Adrenal gland (tissue), 12 donors: Measurements from ENCODE around the gene RPS15. TPM values are rescaled to one million over a fixed set of nuclear protein-coding genes. Genes with fewer than 3 reads are reported as not detected.
"Not testable (repeated sequence)": the region's sequence is repeated elsewhere in the genome, so short reads cannot be mapped to it uniquely, and the experiment has no call there.

Experiments used
- DNase-seq, 7 donors: peaks; one replicate each; pipeline ENCODE4 v3.0.0-alpha.2; 2019 to 2020
- H3K27ac ChIP-seq, 5 donors: fragments of 200-600 bp; sonication (generic) in 4 of 5; 1 replicate in 3 of 5; 2 replicates in 2 of 5; pipeline versions ENCODE4 v1.5.1 to v1.8.0; 2016 to 2020; ENCODE audit warnings: mild to moderate bottlenecking in 1 of 5
- H3K27me3 ChIP-seq: fragments of 200-600 bp; 2 replicates; pipeline ENCODE4 v1.8.0; 2021
- H3K36me3 ChIP-seq, 2 donors: fragments of 200-600 bp; replicated peaks in 1 of 2; 1 replicate in 1 of 2; 2 replicates in 1 of 2; pipeline versions ENCODE4 v1.5.1 to v1.8.0; 2018 to 2022
- H3K4me1 ChIP-seq, 2 donors: fragments of 200-600 bp; replicated peaks in 1 of 2; 1 replicate in 1 of 2; 2 replicates in 1 of 2; pipeline versions ENCODE4 v1.5.1 to v1.8.0; 2018 to 2021
- H3K4me3 ChIP-seq, 4 donors: fragments of 200-600 bp; sonication (generic) in 3 of 4; one replicate each; pipeline ENCODE4 v1.5.1; 2016 to 2018
- H3K9me3 ChIP-seq, 3 donors: fragments of 200-600 bp; sonication (generic) in 1 of 3; replicated peaks in 1 of 3; 1 replicate in 2 of 3; 2 replicates in 1 of 3; pipeline versions ENCODE4 v1.5.1 to v1.8.0; 2016 to 2021
- CTCF ChIP-seq, 6 experiments: fragments of 450-650 bp in 4 of 6; fragments of 200-600 bp in 2 of 6; sonication (generic) in 1 of 6; IDR thresholded peaks; 1 replicate in 5 of 6; 2 replicates in 1 of 6; pipeline versions ENCODE4 v1.5.1 to v1.8.0; 2016 to 2021; ENCODE audit warnings: antibody characterized with exemption in 6 of 6, mild to moderate bottlenecking in 2 of 6, moderate library complexity in 1 of 6
- POLR2A ChIP-seq, 2 donors: fragments of 450-650 bp; IDR thresholded peaks; one replicate each; pipeline ENCODE4 v1.6.1; 2017; ENCODE audit warnings: antibody characterized with exemption in 2 of 2, mild to moderate bottlenecking in 2 of 2, moderate library complexity in 1 of 2
- WGBS, 4 donors: extraction: QIAGEN DNeasy Blood & Tissue Kit in 2 of 4; methylation state at CpG; one replicate each; pipeline versions ENCODE4 v1.1.5 to v1.1.7; 2013 to 2017; 5-methylcytosine and 5-hydroxymethylcytosine counted together
- intact Hi-C, 2 donors: fragments of 100-400 bp; cut with DNase I; formaldehyde crosslinking; loops; one replicate each; pipeline versions ENCODE4 v1.14.1 to v1.15.0; 2022 to 2023
- polyA plus RNA-seq, 3 donors: library from polyadenylated mRNA; stranded (reverse); fragments of 200-250 nt in 2 of 3; fragments of 350-450 nt in 1 of 3; fragmentation: Illumina TruSeq in 1 of 3; extraction: RNeasy Lipid Tissue Mini Kit (QIAGEN cat#74804) in 1 of 3; gene quantifications; one replicate each; pipeline ENCODE4 v1.2.3, GENCODE V29; 2013 to 2014
- total RNA-seq, 9 donors: library from RNA; depleted of rRNA in 4 of 9; stranded (reverse); fragments of >200 nt in 4 of 9; fragments of 120-200 nt in 1 of 9; fragmentation: NEBNext Ultra II Directional in 1 of 9; extraction: Animal tissue kit (Norgen Biotek cat#: 25700) in 1 of 9; gene quantifications; one replicate each; pipeline versions ENCODE4 v1.1.0 to v1.2.4, GENCODE V29; 2013 to 2023
- donor health status: healthy with polysubstance abuse.
- donor health status: Bipolar disorder and iron deficiency.
- donor health status: DM: yes; HTN: yes; CAD: no.
- donor health status: DM: no; HTN: no; CAD: no.
- donor health status: DM: no; HTN: no; CAD: no.
- donor health status: DM: yes; HTN: yes; CAD: no.

Gene RPS15
- total and polyA plus RNA-seq, 12 donors = 471 to 4,071 (median 1,829) TPM

DNA sequence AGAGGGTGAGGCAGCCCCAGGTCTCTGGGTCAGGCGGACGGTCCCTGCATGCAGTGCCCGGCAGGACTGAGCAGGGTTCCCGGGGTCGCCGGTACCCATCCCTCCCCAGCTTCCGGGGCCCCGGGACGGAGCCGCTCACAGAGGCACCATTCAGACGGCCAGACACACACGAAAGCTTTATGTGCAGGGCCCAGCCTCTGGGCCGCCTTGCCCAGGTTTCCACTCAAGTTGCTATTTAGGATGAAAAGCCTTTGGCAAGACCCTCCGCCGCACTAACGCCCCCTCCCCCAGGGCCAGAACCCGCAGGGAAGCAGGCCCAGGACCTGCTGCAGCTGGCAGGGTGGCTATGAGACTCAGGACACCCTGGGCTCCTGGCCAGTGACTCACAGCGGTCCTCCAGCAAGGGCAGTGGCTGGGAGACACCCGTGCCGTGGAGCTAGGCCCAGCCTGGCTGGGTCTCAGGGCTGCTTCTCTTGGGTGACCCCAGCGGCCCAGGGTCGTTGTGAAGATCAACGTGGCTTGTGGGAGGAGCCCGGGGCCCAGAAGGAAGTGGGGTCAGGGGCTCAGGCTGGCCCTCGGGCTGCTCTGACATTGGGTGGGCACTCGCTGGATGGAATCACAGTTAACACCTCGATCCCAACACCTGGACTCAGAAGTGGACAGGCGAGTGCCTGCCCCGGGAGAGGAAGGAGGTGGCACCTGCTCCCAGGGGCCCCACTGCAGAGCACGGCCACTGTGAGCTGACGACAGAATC, 36.0 kb downstream of the RPS15 start:
- DNase-seq = peak in 4 of 7 donors; percentile 54 to 66 (median 64)
- peaks cover 23 to 47% of the 10 kb centered on the region in 2 donors for H3K4me1 ChIP-seq
- intact Hi-C loops = no loop called here
- no peaks in the 10 kb centered on the region for H3K9me3 ChIP-seq
- WGBS, 4 donors = 66 to 89% (median 73%) methylated on average over 10 to 31 of the region's 31 CpGs
- TF ChIP-seq POLR2A (IDR thresholded peaks at IDR 0.05) (no peak), CTCF (IDR thresholded peaks at IDR 0.05) (no peak)
- H3K27me3 ChIP-seq = peaks cover 46% of the 10 kb centered on the region
- no peak overlapping the region for H3K27ac ChIP-seq
- no peak overlapping the region for H3K4me3 ChIP-seq
- no peaks in the 10 kb centered on the region for H3K36me3 ChIP-seq

DNA sequence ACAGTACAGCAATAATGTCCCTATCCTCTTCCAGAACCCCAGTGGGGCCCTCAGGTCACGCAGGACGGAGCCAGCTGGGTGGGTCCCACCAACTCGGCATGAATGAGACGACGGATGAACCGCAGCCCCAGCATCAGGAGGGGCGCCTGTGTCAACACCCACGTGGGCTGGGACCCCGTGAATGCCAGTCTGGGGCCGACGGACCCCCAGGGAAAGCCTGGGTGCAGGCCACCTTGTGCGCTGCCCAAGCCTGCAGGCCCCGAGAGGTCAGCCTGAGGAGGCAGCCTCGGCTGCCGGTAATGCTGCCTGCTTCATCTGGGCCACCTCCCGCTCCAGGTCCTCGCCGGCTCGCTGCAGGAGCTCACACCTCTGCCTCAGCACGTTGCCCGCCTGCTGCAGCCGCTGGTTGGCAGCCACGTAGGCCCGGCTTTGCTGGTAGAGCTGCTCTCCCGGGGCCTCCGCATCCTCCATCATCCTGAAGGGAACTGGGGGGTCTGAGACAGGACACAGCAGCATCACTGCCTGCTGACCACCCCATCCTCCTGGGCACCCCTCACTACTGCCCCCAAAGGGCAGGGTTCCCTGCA, 36.7 kb downstream of the RPS15 start:
- Histone ChIP-seq H3K9me3 (no peaks in the 10 kb centered on the region), H3K27ac (no peak overlapping the region), H3K4me1 (peaks cover 23 to 49% of the 10 kb centered on the region in 2 donors), H3K36me3 (no peaks in the 10 kb centered on the region), H3K4me3 (no peak overlapping the region), H3K27me3 (peaks cover 42% of the 10 kb centered on the region)
- 86 to 93% (median 89%) methylated on average over 7 to 26 of the region's 26 CpGs for WGBS, 4 donors
- intact Hi-C loops = no loop called here
- TF ChIP-seq POLR2A (IDR thresholded peaks at IDR 0.05) = no peak
- TF ChIP-seq CTCF (IDR thresholded peaks at IDR 0.05) = no peak
- no peak for DNase-seq

- Histone ChIP-seq H3K4me3 (no peak overlapping the region), H3K27ac (no peak overlapping the region), H3K9me3 (no peaks in the 10 kb centered on the region), H3K36me3 (no peaks in the 10 kb centered on the region), H3K27me3 (peaks cover 32% of the 10 kb centered on the region), H3K4me1 (peaks cover 14 to 38% of the 10 kb centered on the region in 2 donors)
- TF ChIP-seq POLR2A (IDR thresholded peaks at IDR 0.05) (no peak), CTCF (IDR thresholded peaks at IDR 0.05) (no peak)
- intact Hi-C loops = no loop called here
- no peak for DNase-seq
- WGBS, 4 donors = 90 to 95% (median 93%) methylated on average over 9 to 31 of the region's 31 CpGs
These were observed 37.7 kb downstream of the RPS15 start for GRCh38 chr19:1475751-1476437.

DNA sequence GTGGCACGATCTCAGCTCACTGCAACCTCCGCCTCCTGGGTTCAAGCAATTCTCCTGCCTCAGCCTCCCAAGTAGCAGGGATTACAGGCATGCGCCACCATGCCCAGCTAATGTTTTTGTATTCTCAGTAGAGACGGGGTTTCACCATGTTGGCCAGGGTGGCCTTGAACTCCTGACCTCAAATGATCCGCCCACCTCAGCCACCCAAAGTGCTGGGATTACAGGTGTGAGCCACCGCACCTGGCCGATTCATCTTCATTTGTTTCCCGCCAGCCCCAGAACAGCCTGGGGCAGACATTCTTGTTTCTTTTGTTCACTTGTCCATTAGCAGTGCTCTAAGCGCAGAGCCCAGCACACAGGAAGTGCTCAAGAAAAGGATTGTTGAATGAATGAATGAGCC, 38.9 kb downstream of the RPS15 start:
- peaks cover 20% of the 10 kb centered on the region for H3K27me3 ChIP-seq
- WGBS, 4 donors = 88 to 92% (median 89%) methylated on average over 9 of the region's 9 CpGs
- intact Hi-C loops, H3K4me3 ChIP-seq, H3K27ac ChIP-seq, H3K9me3 ChIP-seq, DNase-seq, H3K36me3 ChIP-seq: not testable (repeated sequence)
- H3K4me1 ChIP-seq = peaks cover 13 to 27% of the 10 kb centered on the region in 2 donors
